Measurements from ENCODE around the gene CIT. TPM values are rescaled to one million over a fixed set of nuclear protein-coding genes. Genes with fewer than 3 reads are reported as not detected.
"Not testable (repeated sequence)": the region's sequence is repeated elsewhere in the genome, so short reads cannot be mapped to it uniquely, and the experiment has no call there.

CIT gene
- total RNA-seq, 2 experiments from 2014 or later, result 87.0 to 97.8 TPM

DNA sequence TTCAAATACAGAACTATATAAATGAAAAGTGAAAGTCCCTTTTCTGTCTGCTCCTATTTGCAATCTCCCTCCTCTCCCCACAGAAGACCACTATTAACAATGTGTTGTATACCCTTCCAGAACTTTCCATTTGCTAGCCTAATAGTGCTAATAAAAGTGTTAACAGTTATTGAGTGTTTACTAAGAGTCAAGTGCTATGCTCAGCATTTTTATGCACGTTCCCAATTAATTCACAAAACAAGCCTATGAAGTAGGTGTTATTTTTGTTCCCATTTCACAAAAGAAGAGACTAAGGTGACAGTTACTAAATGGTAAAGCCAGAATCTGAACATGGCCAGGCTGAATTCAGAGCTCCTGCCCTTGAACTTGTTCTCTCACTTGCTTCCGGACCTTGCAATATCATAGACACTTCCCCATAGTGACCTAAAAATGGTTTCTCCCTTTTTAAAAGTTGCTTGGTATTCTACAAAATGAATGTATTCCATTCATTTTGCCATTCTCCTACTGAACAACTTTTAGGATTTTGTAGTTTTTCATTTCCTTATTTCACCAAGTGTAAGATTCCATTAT, 210.8 kb downstream of the CIT start:
- Mint-ChIP-seq H3K27me3 (peaks cover 5% of the 10 kb centered on the region), H3K4me1 (peaks cover 31% of the 10 kb centered on the region), H3K4me3 (peak overlapping the region; percentile 95), H3K36me3 (peaks cover 14% of the 10 kb centered on the region), H3K27ac (peak overlapping the region; percentile 72), H3K9me3 (no peaks in the 10 kb centered on the region)
- POLR2A ChIA-PET, result no interaction called here
- DNase-seq, result no peak
- no peak for ATAC-seq (ENCODE audit: low read depth)

DNA sequence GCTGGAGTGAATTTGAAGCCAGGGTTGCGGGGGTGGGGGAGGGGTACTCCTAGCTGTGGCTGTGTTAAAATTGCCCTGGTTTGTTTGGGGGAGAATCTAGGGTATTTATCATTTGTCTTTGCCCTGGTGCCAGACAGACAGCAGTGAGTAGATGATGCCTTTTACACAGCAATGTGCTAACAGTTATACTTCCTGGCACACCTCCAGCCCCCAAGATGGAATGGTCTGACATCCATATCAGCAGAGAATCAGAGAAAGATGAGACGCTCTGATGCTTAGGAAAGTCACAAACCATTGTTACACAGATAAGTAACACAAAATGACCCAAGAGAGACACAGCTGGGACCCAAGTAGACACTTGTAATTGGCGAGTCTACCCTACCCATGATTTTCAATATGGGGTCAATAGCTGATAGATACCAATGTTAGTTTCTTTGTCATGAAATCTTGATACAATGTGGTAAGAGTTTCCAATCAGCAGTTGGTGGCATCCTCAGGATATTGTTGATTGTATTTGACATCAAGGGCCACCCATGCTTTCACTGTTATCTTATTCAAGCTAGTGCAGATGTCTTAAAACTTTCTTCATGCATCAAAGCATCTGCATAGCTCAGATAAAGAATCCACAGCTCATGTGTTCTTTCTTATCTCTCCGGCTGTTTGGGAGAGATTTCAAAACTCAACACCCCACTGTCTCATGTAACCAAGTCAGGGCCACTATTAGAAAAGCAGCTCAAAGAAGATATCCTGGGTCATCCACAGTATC, 211.8 kb downstream of the CIT start:
- no peak overlapping the region for H3K4me3 Mint-ChIP-seq
- POLR2A ChIA-PET, result no interaction called here
- no peak for ATAC-seq (ENCODE audit: low read depth)
- no peaks in the 10 kb centered on the region for H3K9me3 Mint-ChIP-seq
- no peak overlapping the region for H3K27ac Mint-ChIP-seq
- no peak for DNase-seq
- H3K36me3 Mint-ChIP-seq, result peaks cover 5% of the 10 kb centered on the region
- peaks cover 23% of the 10 kb centered on the region for H3K4me1 Mint-ChIP-seq
- H3K27me3 Mint-ChIP-seq, result peaks cover 5% of the 10 kb centered on the region

DNA sequence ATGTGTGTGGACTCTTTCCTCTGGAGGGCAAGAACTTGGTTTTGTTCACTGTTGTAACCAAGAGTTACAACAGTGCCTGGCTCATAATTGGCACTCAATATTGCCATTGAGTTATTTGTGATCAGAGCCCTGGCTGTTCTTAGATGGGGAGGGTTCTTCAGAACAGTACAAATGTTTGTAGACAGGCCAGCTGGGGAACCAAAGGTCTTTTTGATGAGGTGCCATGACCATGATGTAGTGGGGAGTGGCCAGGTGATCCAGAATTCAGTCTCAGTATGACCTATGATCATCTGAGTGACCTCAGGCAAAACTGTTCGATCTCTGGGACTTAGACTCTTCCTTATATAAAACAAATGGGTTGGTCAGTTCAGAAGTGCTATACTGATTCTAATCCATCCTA, 212.5 kb downstream of the CIT start:
- ATAC-seq (ENCODE audit: low read depth), result no peak
- H3K4me3 Mint-ChIP-seq, result no peak overlapping the region
- H3K36me3 Mint-ChIP-seq, result no peaks in the 10 kb centered on the region
- POLR2A ChIA-PET, result no interaction called here
- no peak for DNase-seq
- H3K9me3 Mint-ChIP-seq, result no peaks in the 10 kb centered on the region
- H3K27ac Mint-ChIP-seq, result no peak overlapping the region
- peaks cover 5% of the 10 kb centered on the region for H3K27me3 Mint-ChIP-seq
- peaks cover 23% of the 10 kb centered on the region for H3K4me1 Mint-ChIP-seq

DNA sequence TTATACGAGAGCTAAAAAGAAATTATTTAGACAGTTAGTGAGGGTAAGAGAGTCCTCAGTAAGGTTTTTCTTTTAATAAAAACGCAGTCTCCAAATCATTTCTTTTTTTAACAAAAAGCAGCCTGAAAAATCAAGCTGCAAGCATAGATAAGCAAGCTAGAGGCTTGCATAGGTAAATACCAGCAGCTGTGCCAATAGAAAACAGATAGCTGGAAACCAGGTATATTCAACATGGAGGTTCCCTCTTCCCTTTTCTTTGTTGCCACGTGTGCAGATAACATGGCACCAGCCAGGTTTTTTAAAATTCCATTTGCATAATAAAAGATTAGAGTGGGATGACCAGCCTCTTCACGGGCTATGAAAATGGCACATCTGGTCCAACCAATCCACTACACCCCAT, 215.2 kb downstream of the CIT start:
- POLR2A ChIA-PET, result interaction anchor here (0.5 kb wide), 1 partner anchor 26 kb away, joined by 4 read pairs; no protein-coding TSS in a partner anchor
- no peak overlapping the region for H3K27ac Mint-ChIP-seq
- DNase-seq (no peak), ATAC-seq (ENCODE audit: low read depth) (no peak)
- H3K27me3 Mint-ChIP-seq, result peaks cover 5% of the 10 kb centered on the region
- H3K9me3 Mint-ChIP-seq, result no peaks in the 10 kb centered on the region
- H3K36me3 Mint-ChIP-seq, result no peaks in the 10 kb centered on the region
- no peak overlapping the region for H3K4me3 Mint-ChIP-seq
- H3K4me1 Mint-ChIP-seq, result peaks cover 17% of the 10 kb centered on the region

DNA sequence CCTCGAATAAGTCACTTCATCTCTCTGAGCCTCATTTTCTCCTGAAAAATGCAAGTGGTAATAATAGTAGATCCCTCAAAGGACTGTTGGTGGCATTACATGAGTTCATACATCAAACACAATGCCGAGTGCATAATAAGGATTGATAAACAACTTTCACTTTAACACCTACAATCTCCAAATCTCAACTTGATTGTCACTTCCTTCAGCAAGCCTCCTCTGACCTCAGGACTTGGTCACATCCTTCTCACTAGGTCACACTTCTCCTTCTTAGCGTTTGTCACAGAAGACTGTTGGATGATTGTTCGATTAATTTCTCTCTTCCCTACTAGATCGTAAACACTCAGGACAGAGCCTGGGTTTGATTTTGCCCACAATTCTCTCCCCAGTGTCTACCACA, 217.0 kb downstream of the CIT start:
- peaks cover 5% of the 10 kb centered on the region for H3K27me3 Mint-ChIP-seq
- DNase-seq (no peak), ATAC-seq (ENCODE audit: low read depth) (peak; percentile 33)
- no peaks in the 10 kb centered on the region for H3K36me3 Mint-ChIP-seq
- peaks cover 7% of the 10 kb centered on the region for H3K4me1 Mint-ChIP-seq
- no peaks in the 10 kb centered on the region for H3K9me3 Mint-ChIP-seq
- H3K27ac Mint-ChIP-seq, result no peak overlapping the region
- H3K4me3 Mint-ChIP-seq, result peak overlapping the region; percentile 18
- POLR2A ChIA-PET, result no interaction called here

DNA sequence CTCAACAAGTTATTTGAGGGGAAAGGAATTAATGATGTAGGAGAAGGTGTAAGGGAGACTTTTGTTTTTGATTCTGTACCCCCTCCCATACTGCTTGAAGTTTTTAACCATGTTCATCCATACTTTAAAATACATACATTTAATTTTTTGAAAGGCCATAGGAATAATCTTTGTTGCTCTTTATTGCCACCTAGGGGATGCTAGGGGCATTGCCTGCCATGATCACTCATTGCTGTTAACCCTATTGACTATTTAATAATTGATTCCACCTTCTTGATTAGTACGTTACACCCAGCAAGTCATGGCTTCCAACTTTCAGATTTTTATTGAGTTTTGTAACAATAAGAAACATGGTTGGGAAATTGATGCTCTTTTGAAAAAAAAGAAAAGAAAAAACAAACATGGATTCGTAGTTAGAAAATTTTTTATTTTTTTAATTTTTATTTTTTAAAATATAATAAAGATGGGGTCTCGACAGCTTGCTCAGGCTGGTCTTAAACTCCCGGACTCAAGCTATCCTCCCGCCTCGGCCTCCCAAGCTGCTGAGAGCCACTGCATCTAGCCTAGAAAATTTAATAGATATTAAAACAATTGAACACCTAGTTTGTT, 217.7 kb downstream of the CIT start:
- Mint-ChIP-seq H3K36me3 (no peaks in the 10 kb centered on the region), H3K4me1 (peaks cover 7% of the 10 kb centered on the region), H3K27ac (no peak overlapping the region), H3K4me3 (no peak overlapping the region), H3K9me3 (no peaks in the 10 kb centered on the region), H3K27me3 (peaks cover 5% of the 10 kb centered on the region)
- DNase-seq (no peak), ATAC-seq (ENCODE audit: low read depth) (peak; percentile 54)
- POLR2A ChIA-PET, result no interaction called here

DNA sequence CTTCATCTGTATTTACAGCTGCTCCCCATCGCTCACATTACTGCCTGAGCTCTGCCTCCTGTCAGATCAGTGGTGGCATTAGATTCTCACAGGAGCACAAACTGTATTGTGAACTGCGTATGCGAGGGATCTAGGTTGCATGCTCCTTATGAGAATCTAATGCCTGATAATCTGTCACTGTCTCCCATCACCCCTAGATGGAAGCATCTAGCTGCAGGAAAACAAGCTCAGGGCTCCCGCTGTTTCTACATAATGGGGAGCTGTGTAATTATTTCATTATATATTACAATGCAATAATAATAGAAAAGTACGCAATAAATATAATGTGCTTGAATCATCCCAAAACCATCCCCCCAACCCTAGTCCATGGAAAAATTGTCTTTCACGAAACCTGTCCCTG, 219.0 kb downstream of the CIT start:
- POLR2A ChIA-PET, H3K36me3 Mint-ChIP-seq: not testable (repeated sequence)

DNA sequence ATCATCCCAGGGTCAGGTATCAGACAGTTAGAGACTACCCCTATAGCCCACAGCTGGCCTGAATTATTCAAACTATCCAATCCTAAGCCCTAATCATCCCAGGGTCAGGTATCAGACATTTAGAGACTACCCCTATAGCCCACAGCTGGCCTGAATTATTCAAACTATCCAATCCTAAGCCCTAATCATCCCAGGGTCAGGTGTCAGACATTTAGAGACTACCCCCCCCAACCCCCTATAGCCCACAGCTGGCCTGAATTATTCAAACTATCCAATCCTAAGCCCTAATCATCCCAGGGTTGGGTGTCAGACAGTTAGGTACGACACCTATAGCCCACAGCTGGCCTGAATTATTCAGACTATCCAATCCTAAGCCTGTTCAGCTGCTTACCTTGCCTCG, 220.1 kb downstream of the CIT start:
- not testable (repeated sequence) for H3K4me3 Mint-ChIP-seq

More for the DNA sequence above, 219.0 kb downstream of the CIT start:
- H3K9me3 Mint-ChIP-seq; H3K4me1 Mint-ChIP-seq; DNase-seq; ATAC-seq (ENCODE audit: low read depth); H3K27ac Mint-ChIP-seq; H3K4me3 Mint-ChIP-seq; H3K27me3 Mint-ChIP-seq: not testable (repeated sequence)

DNA sequence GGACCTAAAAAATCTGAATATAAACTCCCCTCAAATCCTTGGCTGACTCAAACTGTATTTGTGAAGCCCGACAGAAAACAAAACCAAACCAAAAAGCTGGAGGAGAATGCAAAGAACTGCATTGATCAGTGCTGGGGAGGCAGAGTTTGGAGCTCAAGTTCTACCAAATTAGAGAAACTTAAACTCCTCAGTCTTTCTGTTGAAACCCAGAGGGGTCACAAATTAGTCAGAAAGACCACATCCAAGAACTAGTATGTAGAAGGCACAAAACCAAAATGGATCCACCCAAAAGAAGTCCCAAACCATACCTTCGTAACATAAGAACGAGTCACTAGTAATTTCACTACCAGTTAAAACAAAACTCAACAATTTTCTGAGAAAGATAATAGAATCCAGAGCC, 224.5 kb downstream of the CIT start:
- Mint-ChIP-seq H3K4me1 (no peaks in the 10 kb centered on the region), H3K9me3 (peaks cover 8% of the 10 kb centered on the region), H3K27ac (no peak overlapping the region), H3K4me3 (no peak overlapping the region), H3K36me3 (no peaks in the 10 kb centered on the region), H3K27me3 (peaks cover 6% of the 10 kb centered on the region)
- ATAC-seq (ENCODE audit: low read depth), result no peak
- POLR2A ChIA-PET, result no interaction called here
- DNase-seq, result no peak

More for the DNA sequence above, 220.1 kb downstream of the CIT start:
- H3K27me3 Mint-ChIP-seq; H3K36me3 Mint-ChIP-seq; H3K9me3 Mint-ChIP-seq; H3K27ac Mint-ChIP-seq; DNase-seq; ATAC-seq (ENCODE audit: low read depth); H3K4me1 Mint-ChIP-seq; POLR2A ChIA-PET: not testable (repeated sequence)

DNA sequence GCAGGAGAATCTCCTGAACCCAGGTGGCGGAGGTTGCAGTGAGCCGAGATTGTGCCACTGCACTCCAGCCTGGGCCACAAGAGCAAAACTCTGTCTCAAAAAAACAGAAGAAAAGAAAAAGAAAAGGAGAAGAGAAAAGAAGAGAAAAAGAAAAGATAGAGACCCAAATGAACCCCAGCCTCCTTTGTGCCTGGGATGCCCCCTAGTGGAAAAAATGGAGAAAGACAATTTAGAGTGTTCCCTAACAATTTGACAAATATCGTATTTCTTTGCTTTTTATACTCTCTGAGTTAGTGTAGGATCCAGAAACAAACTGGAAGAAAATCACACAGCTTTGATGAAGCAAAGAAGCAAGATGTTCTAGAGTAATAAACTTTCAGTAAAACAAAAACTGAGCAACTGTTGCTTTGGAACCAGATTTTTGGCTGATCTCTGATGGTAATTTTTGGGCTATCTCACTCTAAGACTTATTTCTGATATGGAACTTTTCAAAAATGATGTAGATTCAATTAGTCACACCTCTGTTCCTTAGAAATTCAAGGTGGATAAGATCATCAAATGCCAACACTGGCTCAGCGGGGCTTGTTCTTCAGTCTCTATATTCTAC, 227.8 kb downstream of the CIT start:
- H3K27ac Mint-ChIP-seq, result no peak overlapping the region
- POLR2A ChIA-PET, result no interaction called here
- ATAC-seq (ENCODE audit: low read depth), result no peak
- peaks cover 8% of the 10 kb centered on the region for H3K9me3 Mint-ChIP-seq
- DNase-seq, result no peak
- H3K27me3 Mint-ChIP-seq, result peaks cover 11% of the 10 kb centered on the region
- H3K4me3 Mint-ChIP-seq, result no peak overlapping the region
- no peaks in the 10 kb centered on the region for H3K36me3 Mint-ChIP-seq
- H3K4me1 Mint-ChIP-seq, result no peaks in the 10 kb centered on the region

DNA sequence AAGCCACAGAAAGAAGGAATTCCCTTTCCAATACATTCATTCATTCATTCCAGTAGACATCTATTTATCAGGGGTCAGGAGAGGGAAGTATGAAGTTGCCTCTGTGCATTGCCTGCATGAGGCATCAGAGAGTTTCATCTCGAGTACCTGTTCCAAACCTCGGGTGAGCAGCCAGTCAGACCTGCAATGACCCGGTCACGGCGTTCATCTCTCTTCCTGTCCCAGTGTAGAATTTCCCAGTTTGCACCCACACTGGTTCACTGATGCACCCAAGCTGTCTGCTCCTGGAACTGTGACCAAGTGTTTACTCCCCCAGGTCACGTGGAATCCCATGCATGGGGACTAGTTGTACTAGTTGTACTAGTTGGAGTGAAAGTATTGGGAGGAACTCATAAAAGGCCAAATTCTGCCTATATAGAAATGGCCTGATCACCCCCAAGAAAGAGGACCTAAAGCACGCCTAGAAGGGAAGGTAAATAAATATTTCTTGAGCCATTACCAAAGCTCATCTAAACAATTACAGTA, 231.5 kb downstream of the CIT start:
- no peaks in the 10 kb centered on the region for H3K36me3 Mint-ChIP-seq
- peaks cover 8% of the 10 kb centered on the region for H3K27me3 Mint-ChIP-seq
- H3K27ac Mint-ChIP-seq, result no peak overlapping the region
- no peaks in the 10 kb centered on the region for H3K4me1 Mint-ChIP-seq
- no peak overlapping the region for H3K4me3 Mint-ChIP-seq
- POLR2A ChIA-PET, result no interaction called here
- H3K9me3 Mint-ChIP-seq, result no peaks in the 10 kb centered on the region
- DNase-seq (no peak), ATAC-seq (ENCODE audit: low read depth) (no peak)

DNA sequence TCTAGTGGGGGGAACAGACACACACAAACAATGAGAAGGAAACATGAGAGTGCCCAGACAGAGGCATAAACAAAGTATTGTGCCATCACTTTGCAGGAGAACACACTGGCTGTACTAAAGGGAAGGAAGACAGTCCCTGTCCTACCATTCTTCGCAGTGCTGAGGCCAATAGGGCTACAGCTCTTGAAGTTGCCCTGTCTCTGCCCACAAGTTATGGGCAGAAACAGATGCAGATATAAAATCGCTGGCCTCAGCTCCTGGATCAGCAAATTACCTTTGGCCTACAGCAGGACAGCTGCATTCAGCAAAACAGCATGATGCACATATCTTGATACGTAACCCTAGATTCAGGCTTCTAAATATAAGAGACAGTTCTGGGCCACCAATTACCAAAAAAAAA, 232.2 kb downstream of the CIT start:
- Mint-ChIP-seq H3K9me3 (no peaks in the 10 kb centered on the region), H3K4me1 (no peaks in the 10 kb centered on the region), H3K27ac (no peak overlapping the region), H3K36me3 (no peaks in the 10 kb centered on the region), H3K4me3 (no peak overlapping the region), H3K27me3 (peaks cover 8% of the 10 kb centered on the region)
- ATAC-seq (ENCODE audit: low read depth), result no peak
- no peak for DNase-seq
- POLR2A ChIA-PET, result no interaction called here

DNA sequence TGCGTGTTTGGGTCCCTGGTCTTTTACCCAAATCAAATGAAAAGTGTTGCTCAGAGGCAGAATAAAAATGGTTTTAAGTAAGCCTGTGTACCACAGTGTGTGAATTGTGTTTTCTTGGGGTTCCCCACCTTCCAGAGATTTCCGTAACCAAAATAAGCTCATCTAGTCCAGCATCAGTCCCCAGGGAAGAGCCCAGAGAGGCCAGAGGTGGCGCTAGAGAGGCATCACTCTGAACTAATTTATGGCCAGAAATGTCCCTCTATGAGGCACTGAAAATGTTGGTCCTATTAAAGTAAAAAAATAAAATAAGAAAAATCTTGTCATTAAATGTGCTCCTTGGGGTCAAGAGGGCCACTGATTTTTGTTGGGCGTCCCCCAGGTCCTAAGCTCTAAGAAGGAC, 234.1 kb downstream of the CIT start:
- POLR2A ChIA-PET, result no interaction called here
- ATAC-seq (ENCODE audit: low read depth), result no peak
- Mint-ChIP-seq H3K4me1 (no peaks in the 10 kb centered on the region), H3K9me3 (no peaks in the 10 kb centered on the region), H3K4me3 (no peak overlapping the region), H3K36me3 (no peaks in the 10 kb centered on the region), H3K27ac (no peak overlapping the region), H3K27me3 (peaks cover 11% of the 10 kb centered on the region)
- DNase-seq, result no peak
